Measurements from ENCODE around the gene PHKG2. TPM values are rescaled to one million over a fixed set of nuclear protein-coding genes. Genes with fewer than 3 reads are reported as not detected.

The PHKG2 gene
- total RNA-seq, 1 experiment from 2014 or later = 35.3 TPM

GRCh38 chr16:30728899-30729672, 19.1 kb upstream of the PHKG2 start:
- no peaks in the 10 kb centered on the region for H3K9me3 ChIP-seq (ENCODE audit: low read depth, low read length, poor library complexity, severe bottlenecking)
- TF ChIP-seq CTCF (conservative IDR thresholded peaks at IDR 0.05; ENCODE audit: low read depth, low read length) (no peak), EZH2 (IDR thresholded peaks at IDR 0.05; ENCODE audit: borderline replicate concordance, low read depth, low read length, poor library complexity, severe bottlenecking) (no peak)
- CTCF ChIA-PET = no interaction called here
- BruUV-seq (replicated peaks) = no TSS peak
- no peak overlapping the region for H3K4me3 ChIP-seq (ENCODE audit: low read depth, low read length, poor library complexity, severe bottlenecking)
- H3K36me3 ChIP-seq (ENCODE audit: insufficient read depth, low read length, poor library complexity, severe bottlenecking) = peaks cover 71% of the 10 kb centered on the region
- POLR2A ChIA-PET (ENCODE audit: low non-redundant PET) = no interaction called here
- no peak for DNase-seq (ENCODE audit: low spot score)
- intact Hi-C loops (cut with micrococcal nuclease; ENCODE audit: unreplicated experiment) = no loop called here
- no peaks in the 10 kb centered on the region for H3K4me1 ChIP-seq (ENCODE audit: insufficient read depth, low read length, poor library complexity, severe bottlenecking)
- no peaks in the 10 kb centered on the region for H3K27me3 ChIP-seq (replicated peaks; ENCODE audit: insufficient read depth, low read depth, low read length, poor library complexity)
- H3K27ac ChIP-seq (ENCODE audit: low read depth, low read length, poor library complexity, severe bottlenecking) = no peak overlapping the region

- no peak for DNase-seq (ENCODE audit: low spot score)
- no TSS peak for BruUV-seq (replicated peaks)
- H3K9me3 ChIP-seq (ENCODE audit: low read depth, low read length, poor library complexity, severe bottlenecking) = no peaks in the 10 kb centered on the region
- H3K4me3 ChIP-seq (ENCODE audit: low read depth, low read length, poor library complexity, severe bottlenecking) = no peak overlapping the region
- H3K4me1 ChIP-seq (ENCODE audit: insufficient read depth, low read length, poor library complexity, severe bottlenecking) = no peaks in the 10 kb centered on the region
- H3K27me3 ChIP-seq (replicated peaks; ENCODE audit: insufficient read depth, low read depth, low read length, poor library complexity) = no peaks in the 10 kb centered on the region
- ChIA-PET POLR2A (ENCODE audit: low non-redundant PET) (no interaction called here), CTCF (no interaction called here)
- TF ChIP-seq EZH2 (IDR thresholded peaks at IDR 0.05; ENCODE audit: borderline replicate concordance, low read depth, low read length, poor library complexity, severe bottlenecking) = no peak
- TF ChIP-seq CTCF (conservative IDR thresholded peaks at IDR 0.05; ENCODE audit: low read depth, low read length) = no peak
- intact Hi-C loops (cut with micrococcal nuclease; ENCODE audit: unreplicated experiment) = no loop called here
- peaks cover 73% of the 10 kb centered on the region for H3K36me3 ChIP-seq (ENCODE audit: insufficient read depth, low read length, poor library complexity, severe bottlenecking)
- H3K27ac ChIP-seq (ENCODE audit: low read depth, low read length, poor library complexity, severe bottlenecking) = no peak overlapping the region
Measured at GRCh38 chr16:30731411-30731810, 16.8 kb upstream of the PHKG2 start.

GRCh38 chr16:30736995-30737793, 11.0 kb upstream of the PHKG2 start:
- no TSS peak for BruUV-seq (replicated peaks)
- DNase-seq (ENCODE audit: low spot score) = no peak

More at GRCh38 chr16:30736995-30737793, 11.0 kb upstream of the PHKG2 start:
- intact Hi-C loops (cut with micrococcal nuclease; ENCODE audit: unreplicated experiment) = no loop called here
- Histone ChIP-seq H3K4me1 (ENCODE audit: insufficient read depth, low read length, poor library complexity, severe bottlenecking) (no peaks in the 10 kb centered on the region), H3K27ac (ENCODE audit: low read depth, low read length, poor library complexity, severe bottlenecking) (no peak overlapping the region), H3K4me3 (ENCODE audit: low read depth, low read length, poor library complexity, severe bottlenecking) (no peak overlapping the region), H3K9me3 (ENCODE audit: low read depth, low read length, poor library complexity, severe bottlenecking) (no peaks in the 10 kb centered on the region), H3K36me3 (ENCODE audit: insufficient read depth, low read length, poor library complexity, severe bottlenecking) (peaks cover 81% of the 10 kb centered on the region), H3K27me3 (replicated peaks; ENCODE audit: insufficient read depth, low read depth, low read length, poor library complexity) (no peaks in the 10 kb centered on the region)
- ChIA-PET POLR2A (ENCODE audit: low non-redundant PET) (no interaction called here), CTCF (no interaction called here)
- no peak for TF ChIP-seq EZH2 (IDR thresholded peaks at IDR 0.05; ENCODE audit: borderline replicate concordance, low read depth, low read length, poor library complexity, severe bottlenecking)
- no peak for TF ChIP-seq CTCF (conservative IDR thresholded peaks at IDR 0.05; ENCODE audit: low read depth, low read length)
